Stimulated activated CD4-positive, alpha-beta T cell treated with anti-CD3 and anti-CD28 coated beads, Interleukin-15, amount 100 ng/mL, for 48 hours (primary cell): ENCODE data around the gene PIK3R5.

Source experiments
- DNase-seq, 2 donors: peaks; one replicate each; pipeline ENCODE4 v3.0.0-alpha.2; 2020; ENCODE audit warnings: low read depth in 2 of 2

The PIK3R5 gene

DNA sequence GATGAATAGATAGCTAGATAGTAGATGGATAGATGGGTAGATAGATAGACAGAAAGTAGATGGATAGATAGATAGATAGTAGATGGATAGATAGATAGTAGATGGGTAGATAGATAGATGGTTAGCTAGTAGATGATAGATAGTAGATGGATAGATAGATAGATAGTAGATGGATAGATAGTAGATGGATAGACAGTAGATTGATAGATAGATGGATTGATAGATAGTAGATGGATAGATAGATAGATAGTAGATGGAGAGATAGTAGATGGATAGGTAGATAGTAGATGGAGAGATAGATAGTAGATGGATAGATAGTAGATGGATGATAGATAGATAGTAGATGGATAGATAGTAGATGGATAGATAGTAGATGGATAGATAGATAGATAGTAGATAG lies 40.4 kb downstream of the PIK3R5 start:
- no peak for DNase-seq

DNA sequence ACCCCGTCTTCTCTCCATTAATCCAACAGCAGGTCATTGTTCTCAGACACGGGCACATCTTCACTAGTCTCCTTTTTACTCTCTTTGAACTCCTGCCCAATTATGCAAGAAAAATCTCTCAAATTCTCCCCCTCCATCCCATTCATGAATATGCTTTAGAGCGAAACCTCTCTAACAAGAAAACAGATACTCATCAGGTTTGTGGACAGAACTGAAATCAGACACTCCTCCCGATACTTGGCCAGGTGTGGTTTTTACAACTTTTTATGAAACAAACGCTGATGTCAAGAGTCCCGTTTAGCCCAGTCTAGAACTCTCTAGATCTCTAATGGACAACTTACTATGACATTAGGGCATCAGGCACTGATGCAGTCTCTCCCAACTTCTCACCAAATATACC lies 40.9 kb downstream of the PIK3R5 start:
- no peak for DNase-seq

DNA sequence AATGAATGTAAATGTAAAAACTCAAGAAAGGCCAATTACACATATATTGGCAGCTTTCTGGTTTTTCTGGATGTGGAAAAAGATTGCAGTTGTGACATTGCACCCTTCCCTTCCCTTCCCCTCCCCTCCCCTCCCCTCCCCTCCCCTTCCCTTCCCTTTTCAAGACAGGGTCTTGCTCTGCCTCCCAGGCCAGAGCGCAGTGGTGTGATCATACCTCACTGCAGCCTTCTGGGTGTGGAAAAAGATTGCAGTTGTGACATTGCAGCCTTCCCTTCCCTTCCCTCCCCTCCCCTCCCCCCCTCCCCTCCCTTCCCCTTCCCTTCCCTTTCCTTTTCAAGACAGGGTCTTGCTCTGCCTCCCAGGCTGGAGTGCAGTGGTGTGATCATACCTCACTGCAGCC lies 41.7 kb downstream of the PIK3R5 start:
- no peak for DNase-seq

DNA sequence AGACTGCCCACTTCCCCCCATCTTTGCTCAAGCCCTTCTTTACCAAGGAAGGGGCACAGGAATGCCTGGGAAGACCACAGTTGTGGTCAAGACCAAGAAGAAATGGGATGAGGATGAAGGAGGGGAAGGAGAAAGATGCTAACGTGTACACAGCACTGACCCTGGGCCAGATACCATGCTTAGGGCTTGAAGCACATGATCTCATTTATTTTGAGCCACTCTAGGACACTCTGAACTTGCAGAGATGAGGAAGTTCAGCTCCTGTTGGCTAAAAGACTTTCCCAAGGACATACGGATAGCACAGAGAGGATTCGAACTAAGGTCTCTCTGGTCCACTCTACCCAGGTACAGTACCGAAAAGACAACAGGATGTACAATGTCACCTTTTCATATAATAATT lies 42.6 kb downstream of the PIK3R5 start:
- no peak for DNase-seq

DNA sequence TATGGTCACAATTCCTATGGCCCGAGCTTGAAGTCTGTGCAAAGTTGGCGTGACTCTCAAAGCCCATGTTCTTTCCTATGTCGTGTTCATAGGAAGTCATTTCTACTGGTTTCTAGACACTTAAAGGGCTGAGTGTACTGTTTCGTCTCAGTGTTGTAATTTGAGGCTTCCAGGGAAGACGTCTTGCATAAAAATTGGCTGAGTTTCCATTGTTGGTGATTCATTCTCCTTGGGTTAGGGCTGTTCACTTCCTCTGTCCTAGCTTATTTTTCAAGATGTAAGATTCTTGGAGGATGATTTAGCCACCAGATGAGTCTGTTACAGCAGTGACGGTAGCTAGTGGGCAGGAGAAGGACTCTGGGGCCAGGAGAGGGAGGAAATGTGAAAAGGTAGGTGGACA lies 43.1 kb downstream of the PIK3R5 start:
- DNase-seq, result no peak

DNA sequence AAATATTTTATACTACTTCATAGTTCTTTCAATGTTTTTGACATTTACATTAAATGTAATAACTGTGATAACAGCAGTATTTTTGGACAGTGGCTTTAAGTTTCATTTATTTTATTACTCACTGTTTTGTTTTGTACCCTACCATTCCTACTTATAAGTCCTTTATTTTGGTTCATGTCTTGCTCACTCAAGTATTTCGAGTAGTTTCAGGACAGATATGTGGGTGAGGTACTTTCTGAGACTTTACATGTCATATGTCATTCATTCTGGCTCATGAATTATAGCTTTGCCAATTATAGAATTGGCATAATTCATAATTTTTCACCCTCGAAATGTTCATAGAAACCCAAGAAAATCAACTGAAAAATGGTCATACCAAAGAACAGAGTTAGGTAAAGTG lies 44.4 kb downstream of the PIK3R5 start:
- DNase-seq, result no peak

DNA sequence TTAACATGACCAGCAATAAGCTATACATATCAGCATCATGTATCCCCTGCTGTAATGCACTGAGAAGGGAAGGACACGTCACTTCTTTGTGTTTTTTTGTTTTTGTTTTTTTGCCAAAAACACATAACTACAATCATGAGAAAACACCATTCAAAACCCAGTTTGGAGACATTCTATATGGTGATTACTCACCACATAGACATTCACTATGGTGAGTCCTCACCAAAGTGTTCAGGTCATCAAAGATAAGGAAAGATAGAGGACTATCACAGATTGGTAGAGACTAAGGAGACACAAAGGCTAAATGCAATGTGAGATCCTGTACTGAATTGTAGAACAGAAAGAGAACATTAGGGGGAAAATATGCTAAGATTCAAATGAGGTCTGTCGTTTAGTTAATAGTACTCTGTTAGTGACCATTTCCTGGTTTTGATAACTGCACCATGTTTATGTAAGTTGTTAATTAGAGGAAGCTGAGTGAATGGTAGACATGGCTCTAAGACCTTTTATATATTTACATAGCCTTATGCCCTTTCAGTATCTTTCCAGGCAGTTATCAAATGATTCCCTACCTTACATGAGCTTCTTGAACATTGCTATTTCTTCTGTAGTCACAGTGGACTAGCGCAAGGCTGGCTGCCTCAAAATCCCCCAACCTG lies 46.6 kb downstream of the PIK3R5 start:
- no peak for DNase-seq

DNA sequence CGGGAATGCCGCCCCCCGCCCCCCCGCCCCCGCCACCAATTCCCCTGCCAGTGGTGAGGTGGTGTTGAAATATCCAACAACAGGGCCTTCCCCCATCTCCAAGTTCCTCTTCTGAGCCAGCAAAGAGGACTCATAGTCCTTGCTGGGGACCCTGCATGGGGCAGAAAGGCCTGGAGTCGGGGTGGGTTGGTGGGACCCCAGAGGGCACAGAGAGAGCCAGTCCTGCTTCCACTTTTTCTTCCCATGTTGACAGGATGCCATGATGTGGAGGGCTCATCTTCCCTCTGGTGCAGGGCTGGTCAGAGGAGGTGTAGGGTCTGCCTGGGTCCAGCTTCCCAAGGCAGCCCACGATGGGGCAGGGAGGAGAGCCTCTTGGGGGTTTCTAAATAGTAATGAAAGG lies 49.0 kb downstream of the PIK3R5 start:
- DNase-seq, result no peak

DNA sequence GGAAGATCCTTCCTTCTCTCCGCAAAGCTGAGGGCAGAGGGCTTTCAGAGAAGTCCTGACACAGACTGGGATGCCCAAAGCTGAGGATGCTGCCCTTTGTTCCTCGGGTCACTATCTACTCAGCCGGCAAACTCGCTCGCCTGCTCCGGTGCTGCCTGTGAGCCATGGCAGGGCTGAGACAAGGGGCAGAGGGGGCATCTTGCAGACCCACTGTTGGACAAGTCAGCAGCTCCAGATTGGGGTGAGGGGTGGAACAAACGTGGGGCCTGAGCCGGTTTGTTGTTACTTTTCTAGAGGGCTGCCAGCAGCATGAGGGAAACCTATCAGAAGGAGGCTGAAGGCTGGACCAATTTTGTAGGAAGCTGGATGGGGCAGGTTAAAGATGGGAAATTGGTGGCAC lies 51.0 kb downstream of the PIK3R5 start:
- DNase-seq, result no peak

- no peak for DNase-seq
These were observed 51.6 kb downstream of the PIK3R5 start for GRCh38 chr17:8913879-8914278.

DNA sequence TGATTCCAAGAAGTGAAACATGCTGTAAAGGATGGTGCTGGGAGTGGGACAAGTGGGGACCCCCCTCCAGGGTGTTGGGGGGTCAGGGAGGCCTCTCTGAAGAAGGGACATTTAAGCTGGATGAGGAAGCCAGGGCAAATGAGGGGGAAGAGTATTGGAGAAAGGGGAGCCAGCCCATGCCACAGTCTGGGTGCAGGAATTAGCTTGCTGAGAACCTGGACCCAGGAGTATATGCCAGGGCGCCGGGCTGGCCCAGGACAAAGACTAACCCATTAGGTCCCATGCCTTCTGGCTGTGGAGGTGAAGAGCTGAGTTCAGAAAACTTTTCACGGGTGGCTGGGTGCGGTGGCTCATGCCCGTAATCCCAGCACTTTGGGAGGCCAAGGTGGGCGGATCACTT lies 52.4 kb downstream of the PIK3R5 start:
- DNase-seq, result no peak

DNA sequence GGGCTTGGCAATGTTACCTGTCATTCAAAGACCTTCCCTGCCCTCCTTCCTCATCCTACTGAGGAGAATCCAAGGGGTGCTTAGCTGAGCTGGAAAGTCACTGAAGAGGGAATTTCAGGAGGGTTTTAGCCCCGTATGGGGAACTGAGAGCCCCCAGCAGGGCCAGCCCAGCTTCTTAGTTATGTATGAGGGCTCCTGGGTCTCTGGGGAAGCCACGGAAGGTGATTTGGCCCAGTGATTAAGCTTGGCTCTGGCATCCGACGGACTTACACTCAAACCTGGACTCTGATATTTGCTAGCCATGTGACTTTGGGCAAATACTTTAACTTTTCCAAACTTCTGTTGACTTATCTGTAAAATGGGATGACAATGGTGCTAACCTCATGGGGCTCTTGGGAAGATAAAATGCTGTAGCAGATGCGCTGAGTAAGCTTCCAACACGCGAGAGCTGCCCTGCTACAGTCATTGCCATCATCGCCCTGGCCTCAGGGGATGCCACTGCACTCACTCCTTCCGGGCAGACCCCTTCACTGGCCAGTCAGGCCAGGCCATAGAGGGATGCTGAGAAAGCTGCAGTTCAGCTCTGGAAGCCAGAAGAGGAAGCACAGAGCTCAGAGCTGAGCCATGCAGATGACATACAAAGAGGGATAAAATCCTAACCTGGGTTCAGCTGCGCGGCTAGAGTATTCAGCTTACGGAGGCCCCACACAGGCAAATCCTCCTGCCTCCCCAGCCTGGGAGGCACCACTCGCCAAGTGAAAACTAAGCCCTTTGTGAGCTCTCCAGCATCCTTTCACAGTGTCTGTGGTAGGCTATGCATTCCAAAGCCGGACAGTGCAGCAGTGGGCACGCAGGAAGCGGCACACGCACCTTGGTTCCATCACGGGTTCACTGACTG lies 53.2 kb downstream of the PIK3R5 start:
- DNase-seq, result no peak

DNA sequence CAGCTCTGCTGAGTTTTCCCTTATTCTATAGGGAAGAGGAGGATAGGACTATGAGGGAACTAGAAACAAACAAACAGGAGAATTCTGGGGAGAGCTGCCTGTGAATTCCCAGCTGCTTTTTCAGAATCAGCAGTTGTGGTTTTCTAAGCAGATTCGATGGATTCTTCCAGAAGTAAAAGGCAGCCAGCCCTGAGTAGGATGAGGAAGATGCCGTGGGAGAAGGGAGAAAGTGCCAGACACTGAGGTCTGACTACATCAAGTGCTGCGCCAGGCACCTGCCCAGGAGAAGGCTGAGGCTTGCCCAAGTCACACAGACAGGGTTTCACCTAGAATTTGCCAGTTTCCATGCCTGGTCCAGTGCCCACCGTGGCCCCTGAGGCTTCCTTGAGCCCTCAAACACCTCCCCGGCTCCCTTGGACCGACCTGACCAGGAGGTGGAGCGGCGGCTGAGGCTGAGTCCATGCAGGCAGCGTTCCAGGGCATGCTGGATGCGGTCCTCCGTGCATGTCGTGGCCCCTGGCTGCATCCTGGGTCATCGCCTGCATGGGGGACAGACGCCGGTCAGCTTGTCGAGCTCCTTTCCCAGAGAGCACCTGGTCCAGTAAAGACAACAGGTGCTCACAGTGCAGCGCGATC lies 54.4 kb downstream of the PIK3R5 start:
- no peak for DNase-seq

DNA sequence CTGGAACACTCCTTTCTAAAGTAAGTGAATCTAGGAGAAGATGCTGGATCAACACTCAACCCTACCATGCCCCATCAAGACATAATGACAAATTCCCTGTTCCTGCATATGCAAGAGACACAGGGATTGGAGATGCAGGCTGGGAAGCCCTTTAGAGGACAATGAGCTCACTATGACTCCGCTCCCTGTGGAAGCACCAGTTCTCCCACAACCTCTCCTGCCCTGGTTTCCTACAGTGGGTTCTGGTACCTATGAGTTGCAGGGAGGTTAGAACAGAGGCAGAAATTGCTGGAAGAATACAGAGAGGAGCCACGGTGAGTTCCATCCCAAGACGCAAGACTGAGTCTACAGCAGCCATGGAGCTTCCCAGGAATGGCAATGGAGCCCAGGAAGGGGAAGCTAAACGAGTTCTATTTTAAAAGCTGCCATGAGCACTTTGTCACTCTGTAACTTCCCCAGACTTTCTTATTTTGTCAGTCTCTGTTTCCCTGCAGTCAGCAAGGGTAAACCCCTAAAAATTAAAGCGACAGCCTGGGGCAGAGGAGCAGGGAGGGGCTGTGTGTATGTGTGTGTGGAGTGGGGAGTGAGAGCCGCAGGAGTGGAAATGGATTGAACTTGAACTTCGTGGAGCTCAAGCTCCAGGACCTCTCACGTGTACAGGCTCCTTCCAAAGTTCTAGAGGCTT lies 55.8 kb downstream of the PIK3R5 start:
- DNase-seq, result no peak

DNA sequence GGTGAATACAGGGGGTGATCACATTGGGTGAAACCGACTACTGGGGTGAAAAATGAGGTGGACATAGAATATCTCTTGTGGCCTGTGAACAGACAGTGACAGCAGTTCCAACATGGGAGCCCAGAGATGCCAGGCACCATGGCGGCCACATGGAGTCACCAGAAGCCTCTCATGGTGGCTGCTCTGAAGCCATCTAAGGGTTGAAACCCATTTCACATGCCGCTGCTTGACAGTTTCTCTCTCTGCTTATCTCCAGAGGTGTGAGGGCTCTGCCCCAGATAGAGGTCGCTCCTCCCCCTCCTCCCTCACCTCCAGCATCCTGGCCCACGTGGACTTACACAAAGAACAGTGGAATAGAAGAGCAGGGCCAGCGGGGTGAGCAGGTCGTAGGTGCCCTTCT lies 60.2 kb downstream of the PIK3R5 start:
- DNase-seq, result no peak

DNA sequence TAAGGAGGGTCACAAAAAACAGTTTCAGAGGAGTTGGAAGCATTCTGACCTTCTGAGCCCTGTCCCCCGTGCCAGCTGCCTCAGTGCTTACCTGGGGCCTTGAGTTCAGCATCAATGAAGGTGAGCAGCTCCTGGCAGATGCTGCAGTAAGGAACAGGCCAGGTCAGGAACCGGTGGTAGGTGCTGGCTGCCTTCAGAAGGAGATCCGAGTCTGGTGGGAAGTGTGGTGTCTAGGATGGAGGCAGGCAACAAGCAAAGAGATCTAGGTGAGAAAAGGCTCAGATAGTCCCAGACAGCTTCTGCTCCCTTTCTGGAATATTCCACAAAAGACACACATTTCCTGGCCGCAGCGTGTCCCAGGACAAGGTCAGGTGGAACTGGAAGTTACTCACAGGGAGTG lies 60.8 kb downstream of the PIK3R5 start:
- DNase-seq, result no peak

DNA sequence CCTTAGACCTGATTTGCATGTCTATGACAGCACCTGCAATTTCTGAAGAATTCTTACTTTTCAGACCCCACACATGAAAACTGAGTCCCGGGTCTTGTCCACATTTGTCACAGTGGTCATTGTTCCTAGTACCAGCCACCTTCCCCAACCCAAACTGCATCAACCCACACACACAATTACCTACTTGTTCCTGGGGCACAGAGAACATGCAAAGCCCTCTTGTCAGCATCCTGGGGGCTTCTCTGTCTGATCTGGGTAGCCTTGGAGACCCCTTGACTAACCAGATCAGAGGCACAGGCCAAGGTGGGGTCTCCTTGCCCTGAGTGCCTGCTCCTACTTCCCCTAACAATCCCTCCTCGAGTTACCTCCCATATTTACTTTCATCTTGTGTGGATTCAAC lies 61.3 kb downstream of the PIK3R5 start:
- DNase-seq, result no peak

- no peak for DNase-seq
These were observed 64.6 kb downstream of the PIK3R5 start for GRCh38 chr17:8900626-8901585.

GRCh38 chr17:8900207-8900606 lies 65.3 kb downstream of the PIK3R5 start:
- DNase-seq, result no peak

DNA sequence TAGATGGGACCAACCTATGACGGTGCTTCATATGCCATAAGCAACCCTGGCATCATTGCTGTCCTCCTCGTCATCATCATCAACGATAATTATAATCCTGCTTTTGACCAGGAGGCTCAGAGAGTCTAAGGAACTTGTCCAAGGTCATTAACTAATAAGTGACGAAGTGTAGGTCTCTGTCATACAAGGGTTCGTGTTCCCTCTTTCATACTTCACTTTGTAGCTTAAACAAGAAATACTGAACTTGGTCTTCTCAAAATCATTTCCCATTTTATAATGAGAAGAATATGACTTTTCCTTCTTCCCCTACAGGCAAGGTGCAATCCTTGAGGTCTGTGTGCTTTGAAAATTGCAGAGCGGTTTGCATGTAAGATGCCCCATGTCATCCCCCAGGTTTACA lies 66.9 kb downstream of the PIK3R5 start:
- no peak for DNase-seq

DNA sequence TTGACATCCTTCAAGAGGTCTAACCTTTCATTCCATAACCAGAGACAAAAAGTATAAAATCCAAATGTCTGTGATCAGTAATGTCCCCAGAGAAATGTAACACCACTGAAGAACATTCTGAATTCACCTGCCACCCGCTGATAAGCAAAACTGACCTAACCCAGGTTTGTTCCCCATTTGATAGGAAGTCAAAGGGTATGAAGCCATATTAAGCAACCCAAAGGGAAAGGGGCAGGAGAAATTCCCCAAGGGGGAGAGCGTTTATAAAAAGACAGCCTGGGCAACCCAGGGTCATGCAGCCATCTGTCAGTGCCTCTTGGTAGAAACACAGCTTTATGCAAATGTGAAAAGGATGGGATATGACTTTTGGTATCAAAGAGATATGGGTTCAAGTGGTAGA lies 67.4 kb downstream of the PIK3R5 start:
- no peak for DNase-seq
